Activated CD8-positive, alpha-beta memory T cell treated with anti-CD3 and anti-CD28 coated beads for 24 hours (primary cell): ENCODE data around the gene CSNK2B.
"Not testable (repeated sequence)": the region's sequence is repeated elsewhere in the genome, so short reads cannot be mapped to it uniquely, and the experiment has no call there.

Experiments
- DNase-seq: peaks from one replicate; pipeline ENCODE4 v3.0.0-alpha.2; 2020

CSNK2B gene

DNA sequence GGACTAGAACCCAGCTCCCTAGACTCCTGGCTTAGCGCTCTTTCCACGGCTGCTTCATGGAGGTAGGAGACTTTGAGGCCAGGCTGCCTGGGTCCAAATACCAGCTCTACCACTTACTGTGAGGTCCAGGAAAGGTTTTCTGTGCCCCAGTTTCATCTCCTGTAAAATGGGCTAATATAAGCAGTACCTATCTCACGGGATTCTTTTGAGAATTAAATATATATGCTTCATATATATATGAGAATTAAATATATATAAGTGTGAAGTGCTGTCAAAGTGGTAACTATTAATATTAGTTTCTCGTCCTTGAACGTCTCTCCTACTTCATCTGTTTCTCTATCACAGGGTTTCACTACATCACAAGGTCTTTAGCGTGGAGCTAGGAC, 25.2 kb downstream of the CSNK2B start:
- no peak for DNase-seq

DNA sequence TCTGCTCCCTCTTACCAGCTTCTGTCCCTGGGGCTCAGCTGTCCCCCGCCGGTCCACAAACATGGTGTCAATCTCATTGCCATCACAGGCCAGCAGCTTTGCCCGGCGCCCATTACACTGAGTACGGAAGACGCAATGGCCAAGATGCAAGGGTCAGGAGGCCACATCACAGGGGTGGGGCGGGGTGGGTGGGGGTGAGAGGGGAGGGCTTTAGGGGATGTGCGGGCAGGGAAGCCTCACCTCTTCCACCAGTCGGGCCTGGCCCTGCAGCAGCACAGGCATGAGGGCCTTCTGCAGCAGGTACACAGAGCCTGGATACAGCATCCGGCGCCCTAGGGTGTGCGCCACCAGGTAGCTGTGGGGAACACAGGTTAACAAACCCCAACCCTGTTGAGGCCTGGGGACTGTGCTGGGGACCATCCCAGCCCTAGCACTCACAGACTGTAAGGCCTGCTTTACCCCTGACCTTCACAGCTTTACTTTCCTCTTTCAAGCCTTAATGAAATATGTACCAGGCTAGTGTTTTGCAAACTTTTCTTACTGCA, 25.8 kb downstream of the CSNK2B start:
- DNase-seq = no peak

DNA sequence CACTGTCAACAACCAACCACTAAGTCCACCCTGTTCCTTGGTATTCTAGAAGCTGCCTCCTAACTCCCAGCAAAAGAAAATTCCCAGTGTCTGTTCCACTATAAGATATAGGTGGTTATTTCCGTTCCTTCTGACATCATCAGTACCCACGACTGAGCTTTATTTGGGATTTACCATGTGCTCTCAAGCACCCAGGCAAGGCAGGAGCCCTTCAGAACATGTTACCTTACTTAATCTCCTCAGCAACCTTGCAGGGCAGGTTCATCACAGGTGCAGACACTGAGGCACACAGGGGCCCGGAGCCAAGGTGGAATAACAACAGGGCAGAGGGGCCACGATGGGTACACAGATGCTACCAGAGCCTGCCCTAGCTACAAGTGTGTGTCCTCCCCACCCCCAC, 26.5 kb downstream of the CSNK2B start:
- DNase-seq = no peak

DNA sequence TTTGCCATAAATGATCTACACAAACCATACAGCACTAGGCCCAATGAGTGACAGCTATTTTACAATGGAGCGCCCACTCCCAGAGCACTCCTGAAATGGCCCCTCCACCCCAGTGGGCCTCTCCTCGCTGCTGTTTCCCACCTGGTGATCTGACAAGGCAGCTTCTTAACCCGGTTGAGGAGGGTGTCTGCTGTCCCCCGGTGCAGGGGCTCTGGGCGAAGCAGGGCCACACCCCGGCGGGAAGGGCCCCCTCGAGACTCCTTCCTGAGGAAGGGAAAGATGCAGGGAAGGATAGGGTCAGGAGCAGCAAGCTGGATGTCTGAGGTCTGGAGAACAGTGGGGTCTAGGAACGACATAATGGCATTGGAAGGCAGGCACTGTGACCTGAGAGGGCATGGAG, 27.0 kb downstream of the CSNK2B start:
- no peak for DNase-seq

DNA sequence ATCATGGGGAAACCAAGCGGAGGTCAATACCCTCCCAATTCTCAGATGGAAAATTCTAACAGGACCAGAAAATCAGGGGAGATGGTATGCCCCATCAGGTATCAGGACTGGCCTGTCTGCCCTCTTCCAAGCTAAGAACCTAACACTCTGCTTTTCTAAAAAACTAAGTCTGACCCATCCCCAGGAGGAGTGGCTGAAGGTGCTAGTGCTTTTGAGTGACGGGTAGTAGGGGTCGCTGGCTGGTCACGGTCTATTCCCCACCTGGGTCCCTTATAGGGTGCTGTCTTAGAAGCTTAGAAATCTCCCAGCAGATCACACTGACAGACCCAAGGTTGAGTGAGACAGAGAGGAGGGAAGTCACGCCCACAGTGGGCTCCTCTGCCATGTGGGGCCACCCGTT, 27.7 kb downstream of the CSNK2B start:
- DNase-seq = no peak

DNA sequence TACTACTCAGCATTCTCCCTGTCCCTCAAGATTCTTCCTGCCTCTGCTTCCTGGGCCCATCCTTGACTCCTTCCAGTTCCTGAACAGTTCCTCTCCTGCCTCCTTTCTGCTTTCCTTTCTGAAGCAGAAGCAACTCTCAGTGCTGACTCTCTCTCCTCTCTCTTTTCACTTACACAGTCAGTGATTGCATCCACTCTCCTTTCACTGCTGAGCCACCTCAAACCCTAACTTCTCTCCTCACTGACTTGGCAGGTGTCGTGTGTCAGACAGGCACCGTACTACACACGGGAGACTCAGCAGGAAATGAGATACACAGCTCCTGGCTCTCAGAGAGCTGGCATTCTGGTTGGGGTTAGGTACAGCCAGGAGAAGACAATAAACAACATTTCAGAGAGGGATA, 31.7 kb downstream of the CSNK2B start:
- DNase-seq = no peak

DNA sequence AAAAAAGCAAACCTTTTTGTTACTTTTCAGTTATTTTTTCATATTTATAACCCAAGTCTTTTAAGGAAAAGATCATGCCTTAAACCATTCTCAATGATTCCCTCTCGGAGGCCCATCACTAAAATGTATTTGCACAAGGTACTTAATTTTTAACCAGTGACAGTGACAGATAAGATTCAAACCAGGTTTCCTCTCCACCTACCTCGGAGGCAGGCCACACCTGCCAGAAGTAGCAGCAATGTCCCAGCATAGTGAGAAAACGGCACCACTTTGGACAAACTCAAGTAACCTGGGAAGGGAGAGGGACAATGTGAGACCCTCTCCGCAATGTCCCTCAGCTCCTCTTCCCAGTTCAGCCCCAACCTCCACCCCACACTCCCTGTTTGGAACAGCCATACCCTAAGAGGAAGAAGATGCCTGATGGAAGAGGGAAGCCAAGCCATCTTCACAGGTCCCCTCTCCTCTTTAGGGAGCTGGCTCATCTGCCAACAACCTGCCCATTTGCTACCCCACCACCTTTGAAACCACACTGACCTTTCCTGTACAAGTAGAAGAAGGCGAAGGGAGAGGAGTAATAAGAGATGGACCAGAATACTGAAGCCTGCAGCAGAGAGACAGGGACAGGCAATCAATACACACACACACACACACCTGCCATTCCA, 35.0 kb downstream of the CSNK2B start:
- DNase-seq = no peak

DNA sequence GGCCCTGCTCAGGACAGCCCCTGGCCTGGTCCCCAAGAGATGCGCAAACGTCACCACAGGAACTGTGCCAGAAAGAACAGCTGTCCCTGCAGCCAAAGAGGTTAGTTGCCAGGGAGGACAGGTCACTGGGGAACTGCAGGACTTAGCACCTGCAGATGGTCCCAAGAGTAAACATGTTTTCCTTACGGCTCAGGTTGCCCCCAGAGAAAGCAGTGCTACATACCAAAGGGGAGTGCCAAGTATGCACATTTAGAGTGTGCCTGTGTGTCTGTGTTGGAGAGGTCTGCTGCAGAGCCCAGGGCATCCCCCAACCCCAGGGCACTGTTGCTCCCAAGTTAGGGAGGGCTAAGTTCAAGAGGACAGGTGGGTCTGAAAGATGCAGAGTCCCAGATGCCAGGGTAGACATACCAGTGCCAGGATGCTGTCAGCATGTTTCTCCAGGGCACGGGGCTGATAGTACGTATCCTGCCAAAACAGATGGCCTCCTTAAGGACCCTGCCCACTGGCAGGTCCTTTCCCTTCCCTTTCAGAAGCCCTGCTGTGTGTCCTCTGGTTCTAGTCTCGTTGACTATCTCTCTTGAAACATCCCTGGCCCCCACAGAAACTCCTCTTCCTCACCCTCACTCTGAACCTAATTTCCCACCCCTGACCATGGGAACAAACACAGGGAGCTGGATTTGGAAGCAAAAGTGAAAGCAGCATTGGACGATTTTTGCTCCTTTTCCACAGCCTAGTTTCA, 36.0 kb downstream of the CSNK2B start:
- DNase-seq = no peak

DNA sequence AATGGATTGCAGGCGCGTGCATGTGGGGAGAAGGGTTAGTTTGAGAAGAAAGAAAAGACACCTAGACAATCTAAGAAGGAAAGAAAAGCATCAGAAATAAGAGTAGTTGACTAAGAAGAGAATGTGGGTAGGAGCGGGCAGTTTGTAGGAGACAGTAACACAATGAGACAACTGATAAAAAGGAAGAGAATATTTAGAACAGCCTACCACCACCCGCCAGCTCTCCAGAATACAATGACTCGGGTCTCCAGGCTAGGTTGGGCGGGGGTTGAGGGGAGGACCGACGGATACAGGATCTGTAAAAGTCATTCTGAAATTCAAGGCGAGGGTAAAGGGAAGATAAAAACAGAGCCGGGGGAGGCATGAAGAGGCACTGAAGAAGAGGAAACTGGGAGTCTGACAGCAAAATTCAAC, 36.5 kb downstream of the CSNK2B start:
- DNase-seq = no peak

DNA sequence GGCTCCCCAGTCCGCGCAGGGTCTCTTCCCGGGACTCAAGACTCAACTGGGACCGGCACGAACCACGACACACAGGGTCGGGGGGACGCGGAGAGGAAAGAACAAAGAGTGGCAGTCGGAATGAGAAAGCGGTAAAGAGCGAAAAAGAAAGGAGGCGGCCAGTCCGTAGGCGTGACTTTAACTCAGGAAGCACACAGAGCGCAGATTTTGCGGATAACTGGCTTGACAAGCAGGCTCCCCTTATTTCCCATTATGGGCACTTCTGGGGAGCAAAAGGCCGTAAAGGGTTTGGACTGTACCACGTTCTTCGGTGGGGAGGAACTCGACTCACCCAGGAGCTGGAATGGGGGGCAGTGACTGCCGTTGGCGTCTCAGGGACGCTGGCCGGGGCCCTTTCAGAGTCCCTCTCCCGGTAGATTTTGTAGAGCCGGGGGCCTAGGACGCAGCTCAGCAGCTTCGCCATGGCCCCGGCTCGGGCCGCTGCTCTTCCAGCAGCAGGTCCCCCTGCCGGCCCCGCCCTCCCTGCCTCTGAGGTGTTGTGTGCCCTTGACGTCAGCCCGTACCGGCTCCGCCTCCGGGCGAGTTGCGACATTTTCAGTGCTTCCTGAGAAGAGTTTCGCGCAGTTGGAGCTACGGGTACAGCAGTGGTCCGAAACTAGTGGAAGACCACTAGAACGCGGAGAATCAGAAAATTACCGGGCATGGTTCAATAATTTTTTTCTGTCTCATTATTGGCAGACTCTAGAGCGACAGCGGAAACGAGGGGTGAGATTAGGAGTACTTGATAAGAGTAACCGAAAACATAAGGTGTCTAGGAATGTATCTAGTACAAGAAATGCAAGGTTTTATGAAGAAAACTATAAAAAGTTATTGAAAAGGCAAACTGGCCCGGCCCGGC, 37.2 kb downstream of the CSNK2B start, which contains the start of gene ABHD16A:
Gene ABHD16A (minus strand): TSS at position 506 of the 898 bp plus-strand sequence. CDS start 43 bp downstream, at position 463.
- DNase-seq = peak; percentile 98

DNA sequence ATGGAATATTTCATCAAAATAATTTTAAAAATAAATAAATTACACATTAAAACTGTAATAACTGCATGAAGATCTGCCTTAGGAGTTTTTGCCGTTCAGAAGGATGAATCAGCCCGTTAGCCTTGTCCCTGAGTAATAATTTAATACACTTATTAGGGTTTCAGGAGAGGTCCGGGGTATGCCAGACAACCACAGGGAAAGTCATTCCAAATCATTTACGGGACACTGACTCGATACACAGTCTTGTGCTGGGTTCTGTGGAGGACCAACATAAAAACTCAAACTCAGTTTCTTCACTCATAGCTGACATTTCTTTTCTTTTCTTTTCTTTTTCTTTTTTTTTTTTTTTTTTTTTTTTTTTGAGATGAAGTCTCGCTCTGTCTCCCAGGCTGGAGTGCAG, 40.1 kb downstream of the CSNK2B start:
- no peak for DNase-seq

DNA sequence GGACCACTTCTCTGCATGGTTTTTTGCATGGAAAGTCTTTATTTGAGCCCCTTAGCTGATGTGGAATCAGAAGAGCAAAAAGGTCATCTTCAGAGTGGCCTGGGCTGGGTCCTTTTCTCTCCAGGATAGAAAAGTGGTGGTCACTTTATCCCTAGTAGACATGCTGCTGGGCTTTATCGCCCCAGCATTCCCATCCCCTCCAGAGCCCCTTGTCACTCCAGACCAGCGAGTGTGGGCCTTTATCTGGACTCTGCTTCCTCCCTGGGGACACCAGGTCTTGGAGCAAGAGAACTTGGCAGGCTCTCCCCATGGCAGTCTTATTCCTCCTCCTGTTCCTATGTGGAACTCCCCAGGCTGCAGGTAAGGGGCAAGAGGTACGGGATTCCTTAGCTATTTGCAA, 40.7 kb downstream of the CSNK2B start, which contains the start of gene LY6G6F:
Gene LY6G6F (plus strand): TSS at position 268 of the 400 bp plus-strand sequence. CDS start 41 bp downstream, at position 309.
- DNase-seq = no peak

DNA sequence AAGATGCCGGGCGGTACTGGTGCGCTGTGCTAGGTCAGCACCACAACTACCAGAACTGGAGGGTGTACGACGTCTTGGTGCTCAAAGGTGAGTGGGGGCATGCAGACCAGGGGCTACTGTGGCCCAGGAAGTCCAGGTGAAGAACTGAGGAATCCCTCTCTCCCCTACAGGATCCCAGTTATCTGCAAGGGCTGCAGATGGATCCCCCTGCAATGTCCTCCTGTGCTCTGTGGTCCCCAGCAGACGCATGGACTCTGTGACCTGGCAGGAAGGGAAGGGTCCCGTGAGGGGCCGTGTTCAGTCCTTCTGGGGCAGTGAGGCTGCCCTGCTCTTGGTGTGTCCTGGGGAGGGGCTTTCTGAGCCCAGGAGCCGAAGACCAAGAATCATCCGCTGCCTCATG, 41.8 kb downstream of the CSNK2B start:
- no peak for DNase-seq

DNA sequence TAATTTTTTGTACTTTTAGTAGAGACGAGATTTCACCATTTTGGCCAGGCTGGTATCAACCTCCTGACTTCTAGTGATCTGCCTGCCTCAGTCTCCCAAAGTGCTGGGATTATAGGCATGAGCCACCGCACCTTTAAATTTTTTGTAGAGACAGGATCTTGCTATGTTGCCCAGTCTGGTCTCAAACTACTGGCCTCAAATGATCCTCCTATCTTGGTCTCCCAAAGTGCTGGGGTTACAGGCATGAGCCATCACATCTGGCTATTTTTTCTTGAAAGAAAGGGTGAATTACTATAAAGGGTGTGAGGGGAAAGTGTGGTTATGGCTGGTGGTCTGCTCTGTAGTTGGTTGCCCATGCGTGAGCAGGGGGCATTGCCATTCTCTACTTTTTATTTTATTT, 42.3 kb downstream of the CSNK2B start:
- no peak for DNase-seq

DNA sequence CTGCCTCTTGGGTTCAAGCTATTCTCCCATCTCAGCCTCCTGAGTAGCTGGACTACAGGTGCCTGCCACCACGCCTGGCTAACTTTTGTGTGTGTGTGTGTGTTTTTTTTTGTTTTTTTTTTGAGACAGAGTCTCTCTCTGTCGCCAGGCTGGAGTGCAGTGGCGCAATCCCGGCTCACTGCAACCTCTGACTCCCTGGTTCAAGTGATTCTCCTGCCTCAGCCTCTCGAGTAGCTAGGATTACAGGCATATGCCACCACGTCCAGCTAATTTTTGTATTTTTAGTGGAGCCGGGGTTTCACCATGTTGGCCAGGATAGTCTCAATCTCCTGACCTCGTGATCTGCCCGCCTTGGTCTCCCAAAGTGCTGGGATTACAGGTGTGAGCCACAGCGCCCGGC, 43.3 kb downstream of the CSNK2B start:
- DNase-seq = not testable (repeated sequence)

DNA sequence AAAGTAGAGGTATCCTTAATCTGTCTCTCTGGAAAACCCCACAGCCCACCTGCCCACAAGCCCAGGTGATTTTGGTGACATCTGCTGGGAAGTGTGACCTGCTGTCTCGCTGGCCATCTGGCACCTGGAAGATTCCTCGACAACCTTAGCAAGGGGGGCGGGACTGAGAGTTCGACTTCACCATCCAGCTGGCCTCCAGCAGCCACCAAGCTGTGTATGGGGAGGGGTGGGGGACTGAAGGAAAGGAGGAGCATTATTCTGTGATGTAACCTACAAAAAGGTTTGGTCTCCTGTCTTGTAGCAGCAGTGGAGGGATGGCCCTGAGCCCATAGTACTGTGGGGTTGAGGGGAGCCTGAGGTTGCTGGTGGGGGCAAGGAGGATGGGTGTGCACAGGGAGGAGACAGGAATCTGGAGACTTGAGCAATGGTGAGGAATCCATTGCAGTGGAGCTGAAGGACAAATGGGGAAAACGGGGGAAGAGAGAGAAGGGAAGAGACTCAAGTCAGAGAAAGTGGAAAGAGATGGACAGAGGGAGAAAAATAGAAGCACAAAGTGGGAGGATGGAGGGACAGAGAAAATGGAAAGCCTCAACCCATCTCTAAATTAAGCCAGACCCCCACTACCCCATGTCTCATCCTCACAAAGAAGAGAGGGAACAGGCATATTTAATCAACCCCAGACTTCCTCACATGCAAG, 44.8 kb downstream of the CSNK2B start:
- DNase-seq = no peak

DNA sequence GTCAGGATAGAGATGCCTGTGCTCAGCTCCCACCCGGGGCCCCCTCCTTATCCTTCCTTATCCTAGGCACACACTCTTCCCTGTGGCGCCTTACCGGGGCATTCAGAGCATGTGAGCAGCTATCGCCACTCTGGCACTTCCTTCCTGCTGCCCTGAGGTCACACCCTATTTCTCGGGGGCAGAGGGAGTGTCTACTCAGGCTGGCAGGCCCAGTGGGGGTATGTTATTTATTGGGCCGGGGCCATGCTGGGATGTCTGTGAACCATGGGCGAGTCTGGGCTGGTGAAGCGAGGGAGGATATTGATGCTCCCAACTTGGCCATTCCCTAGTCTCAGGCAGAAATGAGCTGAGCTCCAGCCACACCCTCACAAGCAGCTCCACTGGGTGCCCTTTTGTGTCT, 45.4 kb downstream of the CSNK2B start:
- no peak for DNase-seq

DNA sequence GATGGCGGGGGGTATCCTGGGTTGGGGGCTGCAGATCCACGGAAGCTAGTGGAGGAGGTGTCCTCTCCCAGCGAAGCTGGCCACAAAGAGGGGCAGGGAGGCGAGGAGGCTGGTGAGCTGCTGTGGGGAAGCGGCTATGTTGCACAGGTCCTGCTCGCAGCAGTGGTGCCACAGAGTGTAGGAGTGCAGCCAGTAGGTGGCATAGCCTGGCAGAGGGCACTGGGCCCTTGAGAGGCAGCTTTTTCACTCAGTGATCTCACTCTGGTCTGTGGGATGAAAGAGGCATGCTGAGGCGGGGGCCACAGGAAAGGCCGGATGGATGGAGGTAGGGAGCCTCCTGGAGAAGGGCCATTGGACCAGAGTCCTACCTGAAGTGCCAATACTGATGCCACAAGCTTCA, 46.4 kb downstream of the CSNK2B start:
- DNase-seq = no peak

DNA sequence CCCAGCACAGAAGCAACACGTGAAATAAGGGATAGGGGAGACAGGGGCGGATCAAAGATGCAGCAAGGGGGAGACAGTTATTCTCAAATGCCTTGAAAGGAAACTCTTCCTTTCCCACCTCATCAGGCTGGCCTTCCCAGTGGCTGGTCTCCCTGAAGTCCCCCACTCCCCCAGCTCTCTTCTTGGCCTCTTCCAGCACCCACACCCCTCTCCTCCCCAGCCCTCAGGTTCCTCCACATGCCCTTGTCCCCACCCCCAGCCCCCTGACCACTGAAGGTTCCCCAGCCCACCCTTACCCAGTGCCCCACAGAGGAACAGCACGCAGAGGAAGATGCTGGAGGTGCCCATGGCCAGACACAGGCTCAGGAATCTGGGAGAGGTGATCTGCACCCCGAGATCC, 47.6 kb downstream of the CSNK2B start:
- no peak for DNase-seq

DNA sequence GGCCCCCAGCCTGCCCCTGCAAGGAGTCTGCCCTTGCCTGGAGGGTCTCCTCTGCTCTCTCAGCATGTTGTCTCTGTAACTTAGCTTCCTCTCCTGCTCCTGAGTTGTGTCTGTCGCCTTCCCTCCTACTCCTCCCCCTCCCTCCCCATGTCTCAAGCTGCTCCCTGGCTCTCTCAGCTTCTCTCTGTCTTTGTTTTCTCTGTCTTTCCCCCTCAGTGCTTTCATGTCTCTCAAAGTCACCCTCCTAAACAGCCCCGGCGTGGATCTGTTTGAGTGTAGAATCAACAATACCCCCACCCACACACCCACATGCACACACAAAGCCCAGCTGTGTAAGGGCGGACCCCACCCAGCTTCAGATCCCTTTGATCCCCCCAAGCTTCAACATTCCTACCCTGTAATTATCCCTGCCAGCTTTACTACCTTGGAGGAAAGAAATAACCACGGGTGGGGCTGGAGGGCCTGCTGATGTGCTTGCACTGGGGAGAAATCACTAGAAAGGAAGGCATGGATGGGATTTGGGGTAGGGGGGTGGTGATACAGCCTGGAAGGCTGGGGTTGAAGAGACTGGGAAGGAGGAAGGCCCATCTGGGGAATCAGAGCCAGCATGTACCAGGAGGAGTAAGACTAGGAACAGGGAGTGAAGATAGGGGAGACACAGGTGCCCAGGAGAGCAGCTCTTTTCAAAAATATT, 48.3 kb downstream of the CSNK2B start:
- DNase-seq = no peak

DNA sequence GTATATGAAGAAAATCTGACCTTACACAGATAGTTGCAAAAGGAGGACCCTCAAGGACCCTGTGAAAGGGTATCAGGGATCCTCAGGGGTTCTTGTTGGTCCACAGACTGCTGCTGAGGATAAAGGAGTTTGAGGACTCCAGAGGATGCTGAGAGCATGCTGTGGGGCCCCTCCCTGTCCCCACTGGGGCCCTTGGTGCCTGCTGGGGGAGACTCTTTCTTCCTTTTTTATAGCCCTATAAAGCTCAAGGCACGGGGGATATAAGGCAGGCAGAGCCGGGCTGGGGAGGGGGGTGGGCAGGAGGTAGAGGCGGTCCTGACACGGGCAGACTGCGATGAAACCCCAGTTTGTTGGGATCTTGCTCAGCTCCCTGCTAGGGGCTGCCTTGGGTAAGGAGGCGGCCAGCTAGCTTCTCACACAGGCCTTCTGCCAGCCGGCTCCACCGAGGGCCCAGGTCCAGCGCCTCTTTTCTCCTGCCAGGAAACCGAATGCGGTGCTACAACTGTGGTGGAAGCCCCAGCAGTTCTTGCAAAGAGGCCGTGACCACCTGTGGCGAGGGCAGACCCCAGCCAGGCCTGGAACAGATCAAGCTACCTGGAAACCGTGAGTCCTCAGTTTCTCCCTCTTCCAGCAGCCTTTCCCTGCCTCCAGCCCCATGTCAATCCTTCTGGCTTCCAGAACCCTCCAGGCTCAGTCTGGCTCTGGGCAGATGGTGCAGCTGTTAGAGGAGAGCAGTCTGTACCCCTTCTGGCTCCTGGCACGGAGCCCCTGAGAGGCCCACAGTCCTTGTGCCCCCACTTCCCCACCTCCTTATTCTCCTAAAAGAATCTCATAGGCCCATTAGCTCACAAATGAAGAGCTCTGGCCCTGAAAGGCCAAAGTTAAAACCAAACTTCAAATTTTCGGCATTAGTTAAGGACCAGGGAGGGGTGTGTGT, 49.4 kb downstream of the CSNK2B start, which contains the start of gene LY6G6D:
Gene LY6G6D (plus strand): TSS at position 327 of the 937 bp plus-strand sequence. CDS start 8 bp downstream, at position 335.
- no peak for DNase-seq
